Fibroblast of villous mesenchyme (primary cell): ENCODE results near the gene PDIK1L. TPM values are rescaled to one million over a fixed set of nuclear protein-coding genes. Genes with fewer than 3 reads are reported as not detected.

Experiments
- DNase-seq: peaks from one replicate; pipeline ENCODE4 v3.0.0-alpha.2; 2010; ENCODE audit warnings: low read depth
- H3K4me3 ChIP-seq: 2 replicates; pipeline ENCODE4 v1.5.1; 2011; ENCODE audit warnings: low read depth, mild to moderate bottlenecking, low read length
- total RNA-seq: library from RNA; depleted of rRNA; stranded (reverse); fragments of >200 nt; gene quantifications from 2 replicates; pipeline ENCODE4 v1.2.3, GENCODE V29; 2012
- TF ChIP-seq, protein P1 (sequence below): IDR thresholded peaks from 2 replicates; pipeline ENCODE4 v1.5.1; 2012; ENCODE audit warnings: low read depth, mild to moderate bottlenecking, low read length; ENCODE audit not compliant: insufficient read depth

The PDIK1L gene
- total RNA-seq, 1 donor, result 2.6 TPM

GRCh38 chr1:26121854-26122773, 10.5 kb downstream of the PDIK1L start:
- H3K4me3 ChIP-seq, result no peak overlapping the region
- DNase-seq, result peak; percentile 67
- TF ChIP-seq, protein P1, sequence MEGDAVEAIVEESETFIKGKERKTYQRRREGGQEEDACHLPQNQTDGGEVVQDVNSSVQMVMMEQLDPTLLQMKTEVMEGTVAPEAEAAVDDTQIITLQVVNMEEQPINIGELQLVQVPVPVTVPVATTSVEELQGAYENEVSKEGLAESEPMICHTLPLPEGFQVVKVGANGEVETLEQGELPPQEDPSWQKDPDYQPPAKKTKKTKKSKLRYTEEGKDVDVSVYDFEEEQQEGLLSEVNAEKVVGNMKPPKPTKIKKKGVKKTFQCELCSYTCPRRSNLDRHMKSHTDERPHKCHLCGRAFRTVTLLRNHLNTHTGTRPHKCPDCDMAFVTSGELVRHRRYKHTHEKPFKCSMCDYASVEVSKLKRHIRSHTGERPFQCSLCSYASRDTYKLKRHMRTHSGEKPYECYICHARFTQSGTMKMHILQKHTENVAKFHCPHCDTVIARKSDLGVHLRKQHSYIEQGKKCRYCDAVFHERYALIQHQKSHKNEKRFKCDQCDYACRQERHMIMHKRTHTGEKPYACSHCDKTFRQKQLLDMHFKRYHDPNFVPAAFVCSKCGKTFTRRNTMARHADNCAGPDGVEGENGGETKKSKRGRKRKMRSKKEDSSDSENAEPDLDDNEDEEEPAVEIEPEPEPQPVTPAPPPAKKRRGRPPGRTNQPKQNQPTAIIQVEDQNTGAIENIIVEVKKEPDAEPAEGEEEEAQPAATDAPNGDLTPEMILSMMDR, result no peak

- no peak overlapping the region for H3K4me3 ChIP-seq
- TF ChIP-seq, protein P1, result no peak
These were observed 11.7 kb downstream of the PDIK1L start for GRCh38 chr1:26122988-26123973.

DNA sequence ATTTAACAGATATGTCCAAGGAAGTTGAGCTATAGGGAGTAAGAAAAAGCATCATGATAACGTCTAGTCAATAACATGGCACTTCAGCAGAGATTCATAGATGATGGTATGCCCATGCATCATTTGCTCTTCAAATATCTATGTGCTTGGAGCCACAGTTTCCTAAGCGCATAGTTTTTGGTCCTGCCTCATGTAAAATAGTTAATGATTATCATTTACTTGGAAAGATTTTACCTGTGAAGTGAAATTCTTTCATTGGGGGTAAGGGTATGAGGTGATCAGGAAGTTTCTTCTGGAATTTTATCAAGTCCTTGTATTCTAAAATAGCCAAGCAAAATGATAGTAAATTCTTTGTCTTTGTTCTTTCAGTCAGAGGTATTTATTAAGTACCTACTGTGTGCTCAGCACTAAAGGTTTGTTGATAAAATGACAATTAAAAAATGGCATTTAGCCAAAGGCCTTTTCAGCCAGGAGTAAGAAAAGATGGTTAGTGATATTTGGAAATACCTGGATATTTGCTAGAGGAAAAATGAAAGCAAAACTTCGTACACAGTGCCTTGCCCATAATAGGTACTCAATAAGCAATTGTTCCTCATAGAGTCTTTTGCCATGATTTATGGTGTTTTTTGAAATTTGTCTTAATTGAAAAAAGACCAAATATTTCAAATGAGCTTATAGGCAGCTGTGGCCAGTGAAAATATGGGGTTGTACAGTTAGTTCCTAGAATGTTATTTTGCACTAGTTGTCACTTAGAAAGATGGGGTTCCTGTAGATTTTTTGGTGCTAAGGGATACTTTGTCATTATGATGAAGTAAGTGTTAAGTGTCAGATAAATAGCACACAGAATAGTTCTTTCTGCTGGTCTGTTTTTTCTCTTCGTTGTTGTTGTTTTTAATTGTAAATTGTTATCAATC, 13.1 kb downstream of the PDIK1L start:
- TF ChIP-seq, protein P1, result no peak
- DNase-seq, result no peak
- no peak overlapping the region for H3K4me3 ChIP-seq

More at GRCh38 chr1:26122988-26123973, 11.7 kb downstream of the PDIK1L start:
- DNase-seq, result no peak

GRCh38 chr1:26125382-26125781, 13.8 kb downstream of the PDIK1L start:
- H3K4me3 ChIP-seq, result no peak overlapping the region
- TF ChIP-seq, protein P1, result no peak
- no peak for DNase-seq

DNA sequence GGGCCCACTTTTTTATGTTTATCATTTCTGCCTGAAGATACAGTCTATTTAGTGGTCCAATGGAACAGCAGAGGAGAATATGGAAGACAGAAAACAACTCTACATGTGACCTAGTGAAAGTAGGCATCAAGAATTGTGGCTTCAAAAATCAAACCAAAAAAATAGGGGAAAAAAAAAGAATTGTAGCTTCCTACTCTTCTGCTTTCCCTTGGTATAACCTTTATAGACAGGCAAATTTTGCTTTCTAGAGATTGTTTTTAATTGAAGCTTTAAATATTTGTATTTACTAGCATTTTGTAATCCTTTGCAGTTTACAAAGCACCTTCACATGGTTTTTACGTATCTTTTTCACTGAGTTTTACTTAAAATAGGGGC, 14.3 kb downstream of the PDIK1L start:
- H3K4me3 ChIP-seq, result no peak overlapping the region
- TF ChIP-seq, protein P1, result no peak
- no peak for DNase-seq
